Loucy (cell line): Measurements from ENCODE around the gene GLDC.

Experiments
- CTCF ChIP-seq: fragments of 200-600 bp; sonication (generic); conservative IDR thresholded peaks from 2 replicates; pipeline ENCODE4 v1.5.1; 2014; ENCODE audit warnings: mild to moderate bottlenecking, antibody characterized with exemption, low read length
- EZH2phosphoT487 ChIP-seq: fragments of 200-600 bp; IDR thresholded peaks from 2 replicates; pipeline ENCODE4 v1.6.1; 2018; ENCODE audit warnings: antibody characterized with exemption, mild to moderate bottlenecking, moderate library complexity, borderline replicate concordance

GRCh38 chr9:6641056-6641455 is 4.5 kb downstream of the GLDC start:
- TF ChIP-seq CTCF (no peak), EZH2phosphoT487 (no peak)
